ENCODE measurements around the gene KIF25.

GRCh38 chr6:167970230-167970629 is 27.2 kb upstream of the KIF25 start:
- TF ChIP-seq CTCF (IDR thresholded peaks at IDR 0.05 in 4 of 5, conservative IDR thresholded peaks at IDR 0.05 in 1 of 5) (no peak), POLR2A (IDR thresholded peaks at IDR 0.05) (no peak)

Data from gastrocnemius medialis (tissue), 4 donors.